ENCODE measurements around the gene PML.

The PML gene

GRCh38 chr15:74006774-74007639, 12.5 kb downstream of the PML start:
- no peak for DNase-seq (ENCODE audit: low read depth in 2 of 3, low spot score in 2 of 3)

GRCh38 chr15:74007820-74008371, 13.4 kb downstream of the PML start:
- no peak for DNase-seq (ENCODE audit: low read depth in 2 of 3, low spot score in 2 of 3)

DNA sequence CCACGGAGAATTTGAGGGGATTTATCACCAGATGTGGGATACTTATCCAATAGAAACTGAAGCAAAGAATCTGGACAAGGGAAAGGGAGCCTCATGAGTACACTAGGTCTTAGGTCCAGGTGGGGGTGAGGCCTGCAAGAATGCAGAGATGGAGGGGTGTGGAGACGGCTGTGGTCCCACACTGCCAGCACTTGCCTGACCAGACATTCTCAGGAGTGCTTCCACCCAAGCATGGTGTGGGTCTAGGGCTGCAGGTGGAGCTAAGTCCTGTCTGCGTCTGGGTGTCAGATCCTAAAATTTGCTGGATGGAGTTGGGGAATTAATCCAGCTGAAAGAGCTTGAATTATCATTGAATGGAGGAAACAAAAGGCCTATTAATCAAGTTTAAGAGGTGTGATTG, 14.4 kb downstream of the PML start:
- DNase-seq (ENCODE audit: low read depth in 2 of 3, low spot score in 2 of 3), result no peak

GRCh38 chr15:74010929-74011540, 16.5 kb downstream of the PML start:
- no peak for DNase-seq (ENCODE audit: low read depth in 2 of 3, low spot score in 2 of 3)

- no peak for DNase-seq (ENCODE audit: low read depth in 2 of 3, low spot score in 2 of 3)
These were observed 17.1 kb downstream of the PML start for GRCh38 chr15:74011610-74012009.

DNA sequence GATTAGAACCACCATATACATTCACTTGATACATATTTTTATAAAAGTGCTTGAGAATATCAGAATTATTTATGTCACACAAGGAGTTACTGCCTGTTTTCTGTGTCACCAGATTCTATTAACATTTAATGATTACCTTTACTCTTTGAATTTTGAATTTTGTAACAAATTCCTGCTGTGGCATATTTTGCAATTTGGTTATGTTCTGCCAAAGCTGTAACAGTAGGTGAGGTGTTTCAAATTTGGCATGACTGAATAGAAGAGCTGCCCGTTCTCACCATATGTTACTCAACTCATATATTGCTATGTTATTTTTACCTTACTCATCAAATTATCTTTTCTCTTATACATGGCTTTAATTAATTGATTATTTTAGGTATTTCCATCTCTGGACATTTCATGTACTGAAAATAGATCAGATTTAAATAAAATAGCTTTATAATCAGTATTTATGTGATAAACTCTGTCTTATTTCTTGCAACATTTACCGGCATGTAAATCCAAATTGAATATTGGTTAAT, 18.9 kb downstream of the PML start:
- DNase-seq (ENCODE audit: low read depth in 2 of 3, low spot score in 2 of 3), result no peak

GRCh38 chr15:74019734-74020133, 25.2 kb downstream of the PML start:
- no peak for DNase-seq (ENCODE audit: low read depth in 2 of 3, low spot score in 2 of 3)

GRCh38 chr15:74022706-74023470, 28.4 kb downstream of the PML start:
- no peak for DNase-seq (ENCODE audit: low read depth in 2 of 3, low spot score in 2 of 3)

DNA sequence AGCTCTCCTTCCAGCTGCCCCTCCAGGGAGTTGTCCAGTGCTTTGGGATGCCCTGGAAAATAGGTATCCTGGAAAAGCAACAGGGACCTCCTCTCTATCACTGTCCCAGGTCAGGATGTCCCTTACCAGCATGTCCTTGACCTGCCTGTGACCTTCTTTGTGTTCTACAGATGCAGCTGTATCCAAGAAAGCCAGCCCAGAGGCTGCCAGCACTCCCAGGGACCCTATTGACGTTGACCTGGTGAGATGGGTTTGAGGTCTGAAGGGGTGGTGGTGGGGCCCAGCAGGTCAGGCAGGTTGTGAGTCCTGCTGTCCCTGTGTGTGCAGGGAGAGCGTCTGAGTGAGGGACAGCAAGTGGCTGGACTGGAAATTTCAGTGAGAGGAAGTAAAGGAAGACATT, 30.2 kb downstream of the PML start:
- DNase-seq (ENCODE audit: low read depth in 2 of 3, low spot score in 2 of 3), result no peak

GRCh38 chr15:74025436-74025835, 30.9 kb downstream of the PML start:
- no peak for DNase-seq (ENCODE audit: low read depth in 2 of 3, low spot score in 2 of 3)

DNA sequence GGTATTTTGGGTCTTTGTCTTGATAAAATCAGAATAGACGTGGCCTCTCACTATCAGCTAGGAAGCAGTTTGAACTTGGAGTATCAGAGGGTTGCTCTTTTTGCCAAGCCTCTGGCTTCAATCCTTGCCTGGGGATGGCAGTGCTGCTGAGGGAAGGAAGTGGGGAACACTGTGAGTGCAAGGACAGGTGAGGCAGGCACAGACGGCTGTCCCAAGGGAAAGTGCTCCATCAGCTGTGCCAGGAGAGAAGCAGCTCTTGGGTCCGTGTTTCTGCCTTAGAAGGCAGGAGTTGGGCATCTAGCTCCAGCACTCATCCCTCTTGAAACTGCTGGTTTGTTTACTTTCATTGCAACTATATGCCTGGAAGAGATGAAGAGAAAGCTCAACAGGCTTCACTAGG, 33.2 kb downstream of the PML start:
- no peak for DNase-seq (ENCODE audit: low read depth in 2 of 3, low spot score in 2 of 3)

DNA sequence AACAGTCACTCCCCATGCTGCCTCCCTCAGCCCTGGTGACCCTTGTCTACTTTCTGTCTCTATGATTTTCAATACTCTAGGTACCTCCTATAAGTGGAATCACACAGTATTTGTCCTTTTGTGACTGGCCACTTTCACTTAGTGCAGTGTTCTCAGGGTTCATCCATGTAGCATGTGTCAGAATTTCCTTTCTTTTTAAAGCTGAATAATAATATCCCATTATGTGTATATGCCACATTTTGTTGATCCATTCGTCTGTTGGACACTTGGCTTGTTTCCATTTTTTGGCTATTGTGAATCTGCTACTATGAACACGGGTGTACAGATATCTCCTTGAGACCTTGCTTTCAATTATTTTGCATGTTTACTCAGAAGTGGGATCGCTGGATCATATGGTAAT, 34.1 kb downstream of the PML start:
- no peak for DNase-seq (ENCODE audit: low read depth in 2 of 3, low spot score in 2 of 3)

DNA sequence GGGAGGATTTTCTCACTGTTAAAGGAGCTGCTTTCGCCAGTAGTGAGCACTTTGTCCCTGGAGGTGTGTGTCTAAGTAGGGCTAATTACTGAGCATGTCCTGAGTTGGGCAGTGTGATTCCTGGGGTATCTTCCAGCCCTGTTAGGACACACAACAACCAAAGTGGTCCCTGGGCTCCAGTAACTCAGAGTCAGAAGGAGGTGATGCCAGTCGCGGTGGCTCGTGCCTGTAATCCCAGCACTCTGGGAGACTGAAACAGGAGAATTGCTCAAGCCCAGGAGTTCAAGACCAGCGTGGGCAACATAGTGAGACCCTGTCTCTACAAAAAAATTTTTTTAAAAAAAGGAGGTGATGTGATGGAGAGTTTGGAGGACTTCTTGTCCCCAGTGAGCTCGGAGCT, 37.5 kb downstream of the PML start:
- DNase-seq (ENCODE audit: low read depth in 2 of 3, low spot score in 2 of 3), result no peak

DNA sequence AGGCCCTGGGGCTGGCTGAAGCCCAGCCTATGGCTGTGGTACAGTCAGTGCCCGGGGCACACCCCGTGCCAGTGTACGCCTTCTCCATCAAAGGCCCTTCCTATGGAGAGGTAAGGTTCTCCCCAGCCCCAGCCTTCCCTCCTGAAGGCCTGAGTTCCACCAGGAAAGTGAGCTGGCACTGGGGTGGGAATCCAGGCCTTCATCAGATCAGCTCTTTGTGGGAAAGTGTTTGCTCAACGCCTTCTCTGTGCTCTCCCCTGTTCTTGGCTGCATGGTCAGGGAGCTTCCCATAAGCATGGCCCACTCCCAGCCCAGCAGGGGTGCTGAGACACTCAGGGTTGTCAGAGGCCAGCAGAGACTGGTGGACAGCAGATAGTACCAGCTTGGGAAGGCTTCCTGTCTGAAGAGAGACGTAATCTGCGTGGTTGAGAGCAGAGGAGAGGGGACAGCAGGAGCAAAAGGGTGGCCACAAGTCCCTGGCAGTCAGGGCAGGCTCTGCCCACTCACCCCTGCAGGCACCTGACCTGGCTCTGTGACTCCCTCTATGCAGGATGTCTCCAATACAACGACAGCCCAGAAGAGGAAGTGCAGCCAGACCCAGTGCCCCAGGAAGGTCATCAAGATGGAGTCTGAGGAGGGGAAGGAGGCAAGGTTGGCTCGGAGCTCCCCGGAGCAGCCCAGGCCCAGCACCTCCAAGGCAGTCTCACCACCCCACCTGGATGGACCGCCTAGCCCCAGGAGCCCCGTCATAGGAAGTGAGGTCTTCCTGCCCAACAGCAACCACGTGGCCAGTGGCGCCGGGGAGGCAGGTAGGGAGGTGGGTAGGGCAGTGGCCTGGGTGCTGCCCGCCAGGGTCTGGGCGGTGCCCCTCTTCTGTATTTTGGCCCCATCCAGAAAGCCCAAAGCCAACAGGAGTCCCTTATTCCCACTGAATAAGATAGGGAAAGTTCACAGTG, 38.4 kb downstream of the PML start:
- no peak for DNase-seq (ENCODE audit: low read depth in 2 of 3, low spot score in 2 of 3)

GRCh38 chr15:74034206-74034755, 39.8 kb downstream of the PML start:
- DNase-seq (ENCODE audit: low read depth in 2 of 3, low spot score in 2 of 3), result no peak

- no peak for DNase-seq (ENCODE audit: low read depth in 2 of 3, low spot score in 2 of 3)
These were observed 40.9 kb downstream of the PML start for GRCh38 chr15:74035121-74036017.

DNA sequence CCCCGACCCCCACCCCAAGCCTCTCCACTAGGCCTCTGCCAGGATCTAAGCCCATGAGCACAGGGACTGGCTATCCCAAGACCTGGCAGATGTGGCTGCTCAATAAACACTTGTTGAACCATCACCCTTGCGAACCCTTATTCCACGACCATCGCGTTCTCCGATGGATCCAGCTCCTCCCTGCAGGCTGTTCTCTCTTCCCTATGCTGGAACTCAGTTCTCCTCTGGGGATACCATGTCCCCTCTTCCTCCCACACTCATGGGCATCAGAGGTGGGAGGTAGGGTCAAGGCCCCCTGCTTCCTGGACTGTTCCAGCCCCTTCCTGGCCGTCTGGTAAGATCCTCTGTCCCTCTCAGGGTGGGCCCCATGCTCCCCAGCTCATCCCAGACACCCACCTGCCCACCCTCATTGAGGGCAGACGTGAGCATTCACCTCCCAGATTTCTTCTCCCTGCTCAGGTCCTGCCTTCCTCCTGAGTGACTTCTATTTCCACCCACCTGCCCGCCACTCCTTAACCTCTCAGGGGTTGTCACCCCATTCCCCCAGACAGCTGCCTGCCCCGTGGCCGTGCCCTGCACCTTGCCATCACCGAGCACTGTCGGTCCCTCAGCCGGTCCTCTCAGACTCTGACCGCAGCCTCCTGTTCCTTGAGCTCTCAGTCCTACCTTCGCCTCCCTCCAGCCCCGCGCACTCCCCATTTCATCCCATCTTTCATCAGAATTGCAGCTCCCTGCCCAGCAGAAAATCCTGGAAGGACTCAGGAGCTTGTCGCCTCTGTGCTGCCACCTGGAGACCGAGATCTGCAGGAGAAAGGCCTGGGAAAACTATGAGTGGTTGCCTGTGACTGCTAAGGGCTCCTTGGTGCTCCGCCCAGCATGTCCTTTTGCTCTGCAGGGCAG, 42.0 kb downstream of the PML start:
- no peak for DNase-seq (ENCODE audit: low read depth in 2 of 3, low spot score in 2 of 3)

All from activated CD8-positive, alpha-beta memory T cell treated with anti-CD3 and anti-CD28 coated beads for 48 hours (primary cell).